ENCODE results near the gene UQCC2.

- TF ChIP-seq, protein P1, sequence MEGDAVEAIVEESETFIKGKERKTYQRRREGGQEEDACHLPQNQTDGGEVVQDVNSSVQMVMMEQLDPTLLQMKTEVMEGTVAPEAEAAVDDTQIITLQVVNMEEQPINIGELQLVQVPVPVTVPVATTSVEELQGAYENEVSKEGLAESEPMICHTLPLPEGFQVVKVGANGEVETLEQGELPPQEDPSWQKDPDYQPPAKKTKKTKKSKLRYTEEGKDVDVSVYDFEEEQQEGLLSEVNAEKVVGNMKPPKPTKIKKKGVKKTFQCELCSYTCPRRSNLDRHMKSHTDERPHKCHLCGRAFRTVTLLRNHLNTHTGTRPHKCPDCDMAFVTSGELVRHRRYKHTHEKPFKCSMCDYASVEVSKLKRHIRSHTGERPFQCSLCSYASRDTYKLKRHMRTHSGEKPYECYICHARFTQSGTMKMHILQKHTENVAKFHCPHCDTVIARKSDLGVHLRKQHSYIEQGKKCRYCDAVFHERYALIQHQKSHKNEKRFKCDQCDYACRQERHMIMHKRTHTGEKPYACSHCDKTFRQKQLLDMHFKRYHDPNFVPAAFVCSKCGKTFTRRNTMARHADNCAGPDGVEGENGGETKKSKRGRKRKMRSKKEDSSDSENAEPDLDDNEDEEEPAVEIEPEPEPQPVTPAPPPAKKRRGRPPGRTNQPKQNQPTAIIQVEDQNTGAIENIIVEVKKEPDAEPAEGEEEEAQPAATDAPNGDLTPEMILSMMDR (IDR thresholded peaks at IDR 0.05; ENCODE audit: low read depth, low read length, missing input control), result no peak
- TF ChIP-seq RAD21 (IDR thresholded peaks at IDR 0.05), result no peak
- TF ChIP-seq JUND (IDR thresholded peaks at IDR 0.05), result no peak
- TF ChIP-seq HNF4A (conservative IDR thresholded peaks at IDR 0.05), result no peak
- TF ChIP-seq MAX (IDR thresholded peaks at IDR 0.05), result no peak
- no peak for TF ChIP-seq TAF1 (conservative IDR thresholded peaks at IDR 0.05)
- no peak for TF ChIP-seq SP1 (IDR thresholded peaks at IDR 0.05)
- no peak for TF ChIP-seq YY1 (IDR thresholded peaks at IDR 0.05)
- TF ChIP-seq, protein P2, sequence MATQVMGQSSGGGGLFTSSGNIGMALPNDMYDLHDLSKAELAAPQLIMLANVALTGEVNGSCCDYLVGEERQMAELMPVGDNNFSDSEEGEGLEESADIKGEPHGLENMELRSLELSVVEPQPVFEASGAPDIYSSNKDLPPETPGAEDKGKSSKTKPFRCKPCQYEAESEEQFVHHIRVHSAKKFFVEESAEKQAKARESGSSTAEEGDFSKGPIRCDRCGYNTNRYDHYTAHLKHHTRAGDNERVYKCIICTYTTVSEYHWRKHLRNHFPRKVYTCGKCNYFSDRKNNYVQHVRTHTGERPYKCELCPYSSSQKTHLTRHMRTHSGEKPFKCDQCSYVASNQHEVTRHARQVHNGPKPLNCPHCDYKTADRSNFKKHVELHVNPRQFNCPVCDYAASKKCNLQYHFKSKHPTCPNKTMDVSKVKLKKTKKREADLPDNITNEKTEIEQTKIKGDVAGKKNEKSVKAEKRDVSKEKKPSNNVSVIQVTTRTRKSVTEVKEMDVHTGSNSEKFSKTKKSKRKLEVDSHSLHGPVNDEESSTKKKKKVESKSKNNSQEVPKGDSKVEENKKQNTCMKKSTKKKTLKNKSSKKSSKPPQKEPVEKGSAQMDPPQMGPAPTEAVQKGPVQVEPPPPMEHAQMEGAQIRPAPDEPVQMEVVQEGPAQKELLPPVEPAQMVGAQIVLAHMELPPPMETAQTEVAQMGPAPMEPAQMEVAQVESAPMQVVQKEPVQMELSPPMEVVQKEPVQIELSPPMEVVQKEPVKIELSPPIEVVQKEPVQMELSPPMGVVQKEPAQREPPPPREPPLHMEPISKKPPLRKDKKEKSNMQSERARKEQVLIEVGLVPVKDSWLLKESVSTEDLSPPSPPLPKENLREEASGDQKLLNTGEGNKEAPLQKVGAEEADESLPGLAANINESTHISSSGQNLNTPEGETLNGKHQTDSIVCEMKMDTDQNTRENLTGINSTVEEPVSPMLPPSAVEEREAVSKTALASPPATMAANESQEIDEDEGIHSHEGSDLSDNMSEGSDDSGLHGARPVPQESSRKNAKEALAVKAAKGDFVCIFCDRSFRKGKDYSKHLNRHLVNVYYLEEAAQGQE (IDR thresholded peaks at IDR 0.05), result no peak
Observed at GRCh38 chr6:33689879-33690278, 21.6 kb downstream of the UQCC2 start.

Measured in liver (tissue), 3 donors.